Astrocyte of the spinal cord (primary cell): ENCODE data around the gene DOK3.

Source experiments
- DNase-seq: peaks from one replicate; pipeline ENCODE4 v3.0.0; 2011; ENCODE audit warnings: low read depth, low spot score
- H3K4me3 ChIP-seq: 2 replicates; pipeline ENCODE4 v1.5.1; 2011; ENCODE audit warnings: low read depth, mild to moderate bottlenecking, low read length, moderate library complexity
- CTCF ChIP-seq: IDR thresholded peaks from 2 replicates; pipeline ENCODE4 v1.5.1; 2012; ENCODE audit warnings: low read depth, mild to moderate bottlenecking, low read length, inconsistent platforms
- in situ Hi-C: cut with HindIII; loops from 2 replicates; pipeline ENCODE4 v1.10.0; 2017; ENCODE audit warnings: low sequenced_read_pairs

DOK3 gene

GRCh38 chr5:177503351-177504085 lies 6.1 kb downstream of the DOK3 start:
- DNase-seq, result no peak
- no peak overlapping the region for H3K4me3 ChIP-seq
- in situ Hi-C loops, result no loop called here
- no peak for TF ChIP-seq CTCF

DNA sequence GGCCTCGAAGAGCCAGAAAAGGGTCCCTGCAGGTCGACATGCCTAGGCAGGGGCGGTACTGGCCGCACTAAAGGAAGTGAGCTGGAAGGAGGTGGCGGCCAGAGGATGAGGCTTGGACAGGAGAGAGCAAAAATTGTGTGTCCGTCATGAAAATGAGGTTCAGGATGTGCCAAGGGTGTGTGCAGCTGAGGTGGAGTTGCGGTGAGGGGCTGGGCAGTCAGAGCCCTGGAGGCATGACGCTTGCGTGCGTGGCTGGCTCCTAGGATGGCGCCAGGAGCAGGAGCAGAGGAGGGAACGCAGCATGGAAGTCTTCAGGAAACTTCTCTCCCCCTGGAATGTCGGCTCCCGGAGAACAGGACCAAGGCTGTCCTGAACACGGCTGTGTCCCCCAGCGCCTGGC lies 6.7 kb downstream of the DOK3 start:
- DNase-seq, result no peak
- in situ Hi-C loops, result no loop called here
- no peak overlapping the region for H3K4me3 ChIP-seq
- no peak for TF ChIP-seq CTCF

GRCh38 chr5:177501874-177502678 lies 7.5 kb downstream of the DOK3 start:
- no peak overlapping the region for H3K4me3 ChIP-seq

GRCh38 chr5:177500685-177501522 lies 8.7 kb downstream of the DOK3 start:
- H3K4me3 ChIP-seq, result no peak overlapping the region
- DNase-seq, result peak; percentile 82
- peak; percentile 99 for TF ChIP-seq CTCF
- in situ Hi-C loops, result no loop called here

More at GRCh38 chr5:177501874-177502678, 7.5 kb downstream of the DOK3 start:
- no peak for TF ChIP-seq CTCF
- in situ Hi-C loops, result no loop called here
- no peak for DNase-seq

DNA sequence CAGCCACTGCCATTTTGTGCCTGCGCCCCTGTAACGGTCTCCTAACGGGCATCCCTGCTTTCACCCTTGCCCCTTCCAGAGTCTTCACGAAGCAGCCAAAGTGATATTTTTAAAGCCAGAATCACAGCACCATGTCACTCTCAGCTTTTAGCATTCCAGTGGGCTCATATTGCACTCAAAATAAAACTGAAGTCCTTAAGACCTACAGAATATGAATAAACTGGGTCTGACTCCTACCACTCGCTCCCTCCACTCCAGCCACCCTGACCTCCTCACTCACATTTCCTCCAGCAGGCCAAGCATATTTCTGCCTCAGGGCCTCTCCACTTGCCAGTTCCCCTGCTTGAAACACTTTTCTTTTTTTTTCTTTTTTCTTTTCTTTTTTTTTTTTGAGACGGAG lies 9.8 kb downstream of the DOK3 start:
- DNase-seq, result no peak
- no peak overlapping the region for H3K4me3 ChIP-seq
- in situ Hi-C loops, result no loop called here
- no peak for TF ChIP-seq CTCF

DNA sequence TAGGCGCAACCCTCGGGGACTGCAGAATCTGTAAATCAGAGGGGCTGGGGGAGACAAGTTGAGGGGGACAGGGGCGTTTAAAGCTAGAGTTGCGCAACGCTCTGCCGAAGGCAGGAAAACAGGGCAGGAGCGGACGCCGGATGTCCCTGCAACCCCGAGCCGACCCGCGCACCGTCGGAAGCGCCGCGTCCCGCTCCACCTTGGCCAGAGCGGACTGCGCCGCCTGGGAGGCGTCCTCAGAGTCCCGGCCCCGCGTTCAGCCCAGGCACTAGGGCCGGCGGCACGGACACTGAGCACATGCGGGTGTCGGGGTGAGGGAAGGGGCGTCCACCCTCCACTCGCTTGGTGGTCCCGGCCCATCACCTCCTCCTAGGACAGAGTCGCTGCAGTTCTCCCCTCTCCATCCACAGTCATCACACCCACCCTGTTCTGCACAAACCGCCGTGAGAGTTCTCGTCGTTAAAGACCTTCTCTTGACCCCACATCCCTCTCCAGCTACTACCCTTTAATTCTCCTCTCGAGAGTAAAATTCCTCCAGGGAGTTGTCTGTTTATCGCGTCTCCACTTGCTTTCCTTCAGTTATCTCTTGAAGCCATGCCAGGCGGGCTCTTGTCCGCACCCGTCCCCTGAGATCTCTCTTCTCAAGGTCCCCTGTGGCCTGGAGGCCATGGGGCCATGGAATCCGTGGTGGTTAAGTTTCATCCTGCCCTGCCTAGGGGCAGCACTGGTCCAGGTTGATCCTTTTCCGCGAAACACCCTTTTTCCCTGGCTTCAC lies 11.4 kb downstream of the DOK3 start:
- peak overlapping the region; percentile 45 for H3K4me3 ChIP-seq
- peak; percentile 8 for DNase-seq

More for the DNA sequence above, 11.4 kb downstream of the DOK3 start:
- in situ Hi-C loops, result no loop called here
- TF ChIP-seq CTCF, result no peak
